IPS DF 19.7 (cell line): ENCODE data around the gene NAALADL2.
"Not testable (repeated sequence)": the region's sequence is repeated elsewhere in the genome, so short reads cannot be mapped to it uniquely, and the experiment has no call there.

Experiments
- DNase-seq: peaks from one replicate; pipeline ENCODE4 v3.0.0-alpha.2; 2013; ENCODE audit warnings: low read depth, low spot score

The NAALADL2 gene

GRCh38 chr3:175356899-175357324 is 497.8 kb downstream of the NAALADL2 start:
- no peak for DNase-seq

- DNase-seq, result no peak
Measured at GRCh38 chr3:175357758-175358157, 498.6 kb downstream of the NAALADL2 start.

- DNase-seq, result no peak
Measured at GRCh38 chr3:175358935-175359334, 499.8 kb downstream of the NAALADL2 start.

DNA sequence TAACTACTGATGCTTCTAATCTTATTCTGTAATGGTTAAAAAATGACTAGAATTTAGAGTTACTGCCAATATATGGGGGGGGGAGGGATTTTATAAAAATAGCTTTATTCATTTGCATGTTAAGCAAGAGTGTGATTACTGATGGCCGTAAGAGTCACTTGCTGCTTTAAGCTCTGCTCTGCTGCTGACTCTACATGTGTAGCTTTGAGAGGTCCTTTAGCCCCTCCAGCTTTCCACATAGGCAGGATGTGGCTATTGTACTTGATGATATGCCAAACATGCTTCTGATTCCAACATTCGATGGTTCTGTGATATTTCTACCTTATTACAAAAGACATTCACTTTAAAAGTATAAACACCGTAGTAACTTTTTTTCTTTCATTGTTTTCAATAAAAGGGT is 511.3 kb downstream of the NAALADL2 start:
- DNase-seq, result not testable (repeated sequence)

- DNase-seq, result not testable (repeated sequence)
Measured at GRCh38 chr3:175371187-175371586, 512.1 kb downstream of the NAALADL2 start.

DNA sequence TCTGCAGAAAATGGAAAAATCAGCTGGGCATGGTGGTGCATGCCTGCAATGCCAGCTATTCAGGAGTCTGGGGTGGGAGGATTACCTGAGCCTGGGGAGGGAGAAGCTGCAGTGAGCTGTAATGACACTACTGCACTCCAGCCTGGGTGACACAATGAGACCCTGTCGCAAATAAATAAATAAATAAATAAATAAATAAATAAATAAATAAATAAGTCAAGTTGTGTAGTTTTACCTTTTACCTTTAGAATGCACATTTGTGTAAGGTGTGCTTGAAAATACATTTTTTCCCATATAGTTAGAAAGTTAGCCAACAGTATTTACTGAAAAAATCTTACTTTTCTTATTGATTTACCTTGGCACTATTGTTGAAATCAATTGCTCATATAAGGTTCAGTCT is 515.6 kb downstream of the NAALADL2 start:
- DNase-seq, result no peak

DNA sequence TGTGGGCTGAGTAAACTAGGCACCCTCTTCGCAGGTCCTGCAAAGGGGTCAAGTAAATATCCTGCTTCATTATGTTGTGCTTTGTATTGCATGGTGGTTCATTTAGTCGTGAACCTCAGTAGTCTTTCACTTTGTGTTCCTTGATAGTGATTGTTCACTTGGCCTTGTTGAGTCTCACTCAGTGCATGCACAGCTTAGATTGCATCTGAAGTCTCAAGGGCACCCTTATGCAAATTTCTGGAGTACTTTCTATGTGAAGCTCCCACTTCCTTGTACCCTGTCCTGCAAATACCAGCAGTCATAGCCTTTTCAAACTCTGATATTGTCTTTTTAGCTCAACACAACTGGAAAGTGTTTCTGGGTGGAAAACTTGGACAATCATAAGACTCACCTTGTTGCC is 519.2 kb downstream of the NAALADL2 start:
- DNase-seq, result no peak

GRCh38 chr3:175381685-175382084 is 522.6 kb downstream of the NAALADL2 start:
- no peak for DNase-seq

DNA sequence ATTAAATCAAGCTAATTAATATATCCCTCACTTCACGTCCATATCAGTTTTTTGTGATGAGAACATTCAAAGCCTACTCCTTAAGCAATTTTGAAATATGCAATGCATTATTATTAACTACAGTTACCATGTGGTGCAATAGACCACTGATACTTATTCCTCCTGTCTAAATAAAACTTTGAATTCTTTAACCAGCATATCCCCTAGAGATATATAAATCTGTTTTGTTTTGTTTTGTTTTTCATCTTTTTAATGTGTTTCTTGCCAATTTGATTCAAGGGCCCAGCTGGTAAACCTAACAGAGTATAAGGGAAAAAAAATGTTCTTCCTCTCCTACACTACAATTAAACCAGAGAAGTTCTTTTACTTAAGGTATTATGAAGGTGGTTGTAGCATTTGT is 524.2 kb downstream of the NAALADL2 start:
- DNase-seq, result no peak

DNA sequence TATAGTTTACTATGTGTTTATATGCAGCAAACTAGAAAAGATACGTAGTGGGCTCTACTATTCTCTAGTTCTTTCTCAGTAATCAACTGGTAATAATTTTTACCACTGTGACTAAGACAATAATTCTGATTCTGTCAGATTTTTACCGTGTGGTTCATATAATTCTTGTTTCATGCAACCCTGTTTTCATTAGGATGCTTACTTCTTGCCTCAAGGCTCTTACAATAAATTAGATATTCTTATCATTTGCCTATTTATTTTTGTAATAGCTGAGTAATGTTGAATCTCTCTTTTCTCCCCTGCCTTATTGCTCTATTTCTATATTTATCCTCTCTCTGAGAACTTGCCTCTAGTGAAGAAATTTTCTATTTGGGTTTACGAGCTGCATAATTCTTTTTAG is 524.7 kb downstream of the NAALADL2 start:
- no peak for DNase-seq

DNA sequence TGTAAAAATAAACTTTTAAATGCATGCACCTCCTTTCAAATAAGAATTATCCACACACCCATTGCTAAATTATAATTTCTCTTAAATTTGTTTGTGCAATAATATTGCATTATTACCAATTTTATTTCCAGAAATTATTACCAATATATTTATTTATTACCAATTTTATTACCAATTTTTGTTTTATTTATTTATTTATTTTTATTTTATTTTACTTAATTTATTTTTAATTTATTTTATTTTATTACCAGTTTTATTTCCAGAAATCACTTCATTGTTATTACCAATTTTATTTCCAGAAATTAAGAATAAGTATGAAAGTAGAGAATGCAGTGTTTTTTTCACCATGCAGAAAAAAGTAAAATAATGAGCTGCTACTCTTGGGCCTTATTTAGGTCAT is 525.4 kb downstream of the NAALADL2 start:
- DNase-seq, result no peak

DNA sequence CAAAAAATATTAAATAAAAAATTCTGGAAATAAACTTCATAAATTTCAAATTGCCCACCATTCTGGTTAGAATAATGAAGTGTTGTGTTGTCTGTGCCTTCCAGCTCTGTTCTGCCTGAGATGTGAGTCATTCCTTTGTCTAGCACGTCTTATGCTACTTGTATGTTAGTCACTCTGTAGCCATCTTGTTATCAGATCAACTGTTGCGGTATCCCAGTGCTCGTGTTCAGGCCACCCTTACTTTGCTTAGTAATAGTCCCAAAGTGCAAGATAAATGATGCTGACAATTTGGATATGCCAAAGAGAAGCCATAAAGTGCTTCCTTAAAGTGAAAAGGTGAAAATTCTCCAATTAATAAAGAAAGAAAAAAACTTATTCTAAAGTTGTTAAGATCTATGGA is 527.5 kb downstream of the NAALADL2 start:
- DNase-seq, result no peak

DNA sequence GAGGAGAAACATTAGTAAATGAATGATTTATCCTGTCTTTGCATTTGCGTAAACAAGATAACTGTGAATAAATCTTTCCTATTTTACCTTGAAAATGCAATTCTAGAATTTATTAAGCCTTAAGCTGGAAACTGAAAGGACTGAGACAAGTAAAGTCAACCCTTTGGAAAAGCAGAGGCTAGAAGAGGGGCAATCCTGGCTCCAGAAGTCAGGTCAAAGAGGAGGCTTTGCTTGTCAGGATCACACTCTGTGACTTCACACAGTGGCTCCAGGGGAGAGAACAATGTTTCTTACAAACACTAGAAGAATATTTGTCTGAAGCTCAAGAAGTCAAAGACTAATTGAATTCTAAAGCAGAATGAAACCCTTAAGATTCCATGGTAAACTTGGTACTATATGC is 530.4 kb downstream of the NAALADL2 start:
- no peak for DNase-seq

DNA sequence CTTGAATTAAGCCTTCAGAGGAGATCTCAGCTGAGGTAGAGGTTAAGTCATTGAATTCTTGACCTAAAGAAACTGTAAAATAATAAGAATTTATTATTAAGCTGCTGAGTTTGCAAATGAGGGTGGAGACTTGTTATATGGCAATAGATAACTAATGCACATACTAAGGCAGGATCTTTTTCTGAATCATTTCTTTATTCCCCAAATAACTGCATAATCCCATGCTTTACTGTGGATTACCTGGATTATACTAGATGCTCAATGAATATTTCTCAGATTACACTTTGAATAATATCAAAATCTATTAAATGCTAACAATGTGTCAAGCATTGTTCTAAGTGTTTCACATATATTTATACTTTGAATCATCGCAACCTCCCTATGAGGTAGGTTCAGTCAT is 532.5 kb downstream of the NAALADL2 start:
- no peak for DNase-seq

DNA sequence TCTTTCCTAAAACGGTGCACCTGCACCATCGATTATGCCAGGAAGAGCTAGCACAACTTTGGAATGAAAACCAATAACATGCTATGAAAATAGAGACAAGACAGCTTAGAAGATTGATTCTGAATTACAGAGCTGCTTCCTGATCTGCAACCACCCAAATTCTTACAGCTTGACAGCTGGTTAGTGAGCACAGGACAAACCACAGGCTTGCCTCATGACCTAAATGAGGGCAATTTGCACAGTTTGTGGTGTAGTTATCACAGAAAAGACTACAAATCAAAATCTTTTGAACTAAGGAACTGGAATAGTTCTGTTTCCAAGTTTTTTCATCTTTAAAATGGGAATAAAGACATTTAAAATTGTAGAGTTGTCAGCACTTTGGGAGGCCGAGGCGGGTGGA is 533.5 kb downstream of the NAALADL2 start:
- no peak for DNase-seq

DNA sequence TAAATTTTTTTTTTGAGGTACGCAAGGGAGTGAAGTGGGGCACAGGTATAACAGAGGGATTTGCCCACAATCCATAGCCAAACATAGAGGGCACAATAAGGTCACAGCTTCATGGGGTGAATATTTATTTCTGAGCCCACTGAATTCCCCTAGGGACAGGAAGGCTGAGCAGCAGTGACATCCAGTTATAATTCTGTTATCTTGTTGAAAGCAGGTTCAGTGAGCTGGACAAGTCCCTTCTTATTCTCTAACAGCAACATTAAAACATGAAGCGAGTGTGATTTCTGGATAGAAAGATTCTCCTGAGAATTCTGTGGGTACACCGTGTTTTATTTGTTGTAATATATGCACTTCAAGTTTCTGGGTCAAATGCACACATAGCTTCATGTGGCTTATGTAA is 538.2 kb downstream of the NAALADL2 start:
- DNase-seq, result no peak

GRCh38 chr3:175398676-175399075 is 539.5 kb downstream of the NAALADL2 start:
- no peak for DNase-seq

DNA sequence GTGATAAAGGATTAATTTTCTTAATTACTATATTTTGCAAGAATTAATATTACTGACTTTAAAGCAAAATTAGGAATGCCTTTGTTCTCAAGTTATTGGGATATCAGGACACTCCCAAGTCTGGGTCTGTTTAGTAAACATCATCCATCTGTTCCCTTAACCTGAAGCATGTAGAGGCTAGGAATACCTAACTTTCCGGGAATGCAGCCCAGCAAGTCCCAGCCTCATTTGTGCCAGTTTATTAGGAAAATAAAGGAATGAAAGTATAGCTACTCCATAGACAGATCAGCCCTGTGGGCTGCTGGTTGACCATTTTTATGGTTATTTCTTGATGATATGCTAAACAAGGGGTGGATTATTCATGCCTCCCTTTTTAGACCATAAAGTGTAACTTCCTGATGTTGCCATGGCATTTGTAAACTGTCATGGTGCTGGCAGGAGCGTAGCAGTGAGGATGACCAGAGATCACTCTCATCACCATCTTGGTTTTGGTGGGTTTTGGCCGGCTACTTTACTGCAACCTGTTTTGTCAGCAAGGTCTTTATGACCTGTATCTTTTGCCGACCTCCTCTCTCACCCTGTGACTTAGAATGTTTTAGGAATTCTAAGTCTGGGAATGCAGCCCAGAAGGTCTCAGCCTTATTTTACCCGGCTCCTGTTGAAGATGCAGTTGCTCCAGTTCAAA is 540.2 kb downstream of the NAALADL2 start:
- DNase-seq, result no peak

GRCh38 chr3:175404027-175404426 is 544.9 kb downstream of the NAALADL2 start:
- DNase-seq, result no peak

- DNase-seq, result no peak
Measured at GRCh38 chr3:175404621-175405020, 545.5 kb downstream of the NAALADL2 start.

- DNase-seq, result no peak
Measured at GRCh38 chr3:175410251-175410650, 551.1 kb downstream of the NAALADL2 start.

GRCh38 chr3:175411405-175411804 is 552.3 kb downstream of the NAALADL2 start:
- DNase-seq, result no peak

DNA sequence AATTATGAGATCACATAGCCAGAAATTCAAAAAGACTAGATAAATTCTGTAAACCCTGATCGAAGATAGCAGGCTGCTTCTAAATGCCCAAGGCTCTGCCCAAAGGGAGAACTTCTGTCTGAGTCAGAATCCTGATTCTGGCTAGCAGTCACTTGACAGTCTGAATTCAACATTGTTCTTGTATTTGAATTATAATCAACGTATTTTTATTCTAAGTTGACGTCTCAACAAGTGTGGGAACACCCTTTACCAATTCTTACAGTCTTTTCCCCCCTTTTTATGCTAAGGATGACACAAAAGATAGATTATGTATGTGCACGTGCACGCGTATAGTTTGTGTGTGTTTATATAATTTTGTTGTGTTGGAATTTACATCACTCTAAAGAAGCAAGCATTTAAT is 552.8 kb downstream of the NAALADL2 start:
- no peak for DNase-seq

DNA sequence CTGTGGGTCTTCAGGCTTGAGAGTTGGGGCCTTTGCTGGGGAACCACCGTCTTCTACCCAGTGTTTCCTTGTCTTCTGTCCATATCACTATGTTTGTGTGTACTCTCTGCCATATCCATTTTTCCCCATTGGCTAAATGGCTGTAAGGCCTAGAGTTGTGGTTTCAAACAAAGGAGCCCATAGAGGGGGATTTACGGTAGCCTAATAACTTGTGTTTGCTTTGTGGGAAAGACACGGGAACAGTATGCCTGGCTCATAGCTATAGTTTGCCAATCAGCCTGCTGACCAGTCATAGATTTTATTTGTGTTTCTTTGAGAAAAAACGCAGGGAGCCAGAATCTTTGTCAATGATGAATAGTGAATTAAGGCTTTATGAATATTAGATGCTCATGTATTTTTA is 554.8 kb downstream of the NAALADL2 start:
- no peak for DNase-seq
